Gastrocnemius medialis (tissue), 4 donors: ENCODE data around the gene NGEF.

ENCODE experiments used
- POLR2A ChIP-seq, 2 donors: fragments of 450-650 bp; IDR thresholded peaks; one replicate each; pipeline ENCODE4 v1.6.1; 2017; ENCODE audit warnings: antibody characterized with exemption in 2 of 2, mild to moderate bottlenecking in 2 of 2, moderate library complexity in 2 of 2
- TF ChIP-seq, protein P1 (sequence below), 5 experiments: fragments of 450-650 bp in 3 of 5; fragments of 200-600 bp in 2 of 5; sonication (generic) in 2 of 5; IDR thresholded peaks in 4 of 5; conservative IDR thresholded peaks in 1 of 5; 1 replicate in 4 of 5; 2 replicates in 1 of 5; pipeline ENCODE4 v1.5.1; 2016 to 2019; ENCODE audit warnings: antibody characterized with exemption in 5 of 5, mild to moderate bottlenecking in 3 of 5, moderate library complexity in 3 of 5

DNA sequence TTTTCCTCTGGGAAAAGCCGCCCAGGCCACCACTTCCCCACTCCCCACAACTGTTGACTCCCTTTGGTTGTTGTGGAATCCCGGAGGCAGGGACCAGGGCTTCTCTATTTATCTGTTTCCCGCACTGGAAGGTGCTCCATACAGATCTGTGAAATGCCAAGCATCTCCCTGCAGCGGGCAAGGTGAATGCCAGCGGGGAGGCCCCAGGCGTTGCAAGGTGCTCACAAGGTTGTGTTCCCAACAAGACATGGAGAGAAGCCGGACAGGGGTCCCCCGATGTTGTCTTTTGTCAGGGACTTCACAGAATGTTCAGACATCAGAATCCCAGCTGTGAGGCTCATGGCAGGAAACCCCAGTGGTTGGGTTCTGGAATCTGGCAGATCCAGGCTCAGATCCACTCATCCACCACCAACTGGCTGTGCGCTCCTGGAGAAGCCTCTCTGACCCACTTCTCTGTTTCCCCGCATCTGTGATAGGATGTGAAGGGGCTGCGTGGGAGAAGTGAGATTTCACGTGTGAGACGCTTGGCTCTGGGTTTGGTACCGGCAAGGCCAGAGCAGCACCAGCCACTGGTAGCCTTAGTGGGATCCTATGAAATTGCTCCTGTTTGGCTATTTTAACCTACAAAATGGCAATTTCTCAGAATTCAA, 10.8 kb upstream of the NGEF start:
- TF ChIP-seq, protein P1, sequence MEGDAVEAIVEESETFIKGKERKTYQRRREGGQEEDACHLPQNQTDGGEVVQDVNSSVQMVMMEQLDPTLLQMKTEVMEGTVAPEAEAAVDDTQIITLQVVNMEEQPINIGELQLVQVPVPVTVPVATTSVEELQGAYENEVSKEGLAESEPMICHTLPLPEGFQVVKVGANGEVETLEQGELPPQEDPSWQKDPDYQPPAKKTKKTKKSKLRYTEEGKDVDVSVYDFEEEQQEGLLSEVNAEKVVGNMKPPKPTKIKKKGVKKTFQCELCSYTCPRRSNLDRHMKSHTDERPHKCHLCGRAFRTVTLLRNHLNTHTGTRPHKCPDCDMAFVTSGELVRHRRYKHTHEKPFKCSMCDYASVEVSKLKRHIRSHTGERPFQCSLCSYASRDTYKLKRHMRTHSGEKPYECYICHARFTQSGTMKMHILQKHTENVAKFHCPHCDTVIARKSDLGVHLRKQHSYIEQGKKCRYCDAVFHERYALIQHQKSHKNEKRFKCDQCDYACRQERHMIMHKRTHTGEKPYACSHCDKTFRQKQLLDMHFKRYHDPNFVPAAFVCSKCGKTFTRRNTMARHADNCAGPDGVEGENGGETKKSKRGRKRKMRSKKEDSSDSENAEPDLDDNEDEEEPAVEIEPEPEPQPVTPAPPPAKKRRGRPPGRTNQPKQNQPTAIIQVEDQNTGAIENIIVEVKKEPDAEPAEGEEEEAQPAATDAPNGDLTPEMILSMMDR (IDR thresholded peaks at IDR 0.05 in 4 of 5, conservative IDR thresholded peaks at IDR 0.05 in 1 of 5), result no peak
- no peak for TF ChIP-seq POLR2A (IDR thresholded peaks at IDR 0.05)
